KMS-11 (cell line): Measurements from ENCODE around the gene LCAT.

ENCODE experiments used
- H2AFZ ChIP-seq: fragments of 200-600 bp; sonication (generic); 2 replicates; pipeline ENCODE4 v1.6.1; 2016; ENCODE audit warnings: antibody characterized with exemption, mixed run types, low read depth
- H3K27ac ChIP-seq: fragments of 200-600 bp; sonication (generic); 2 replicates; pipeline ENCODE4 v1.6.1; 2016; ENCODE audit warnings: mild to moderate bottlenecking, mixed run types
- H3K27me3 ChIP-seq: fragments of 200-600 bp; sonication (generic); 2 replicates; pipeline ENCODE4 v1.6.1; 2017; ENCODE audit warnings: mild to moderate bottlenecking, low read depth, mixed run types, moderate library complexity; ENCODE audit not compliant: insufficient read depth
- H3K36me3 ChIP-seq: fragments of 200-600 bp; sonication (generic); 2 replicates; pipeline ENCODE4 v1.6.1; 2017; ENCODE audit warnings: mild to moderate bottlenecking, mixed run types; ENCODE audit not compliant: insufficient read depth
- H3K4me1 ChIP-seq: fragments of 200-600 bp; sonication (generic); 2 replicates; pipeline ENCODE4 v1.6.1; 2016; ENCODE audit warnings: mild to moderate bottlenecking, low read depth, mixed run types; ENCODE audit not compliant: poor library complexity, severe bottlenecking
- H3K4me2 ChIP-seq: fragments of 200-600 bp; sonication (generic); 2 replicates; pipeline ENCODE4 v1.7.0; 2016; ENCODE audit warnings: mild to moderate bottlenecking, mixed run types
- H3K4me3 ChIP-seq: fragments of 200-600 bp; sonication (generic); IDR thresholded peaks from 2 replicates; pipeline ENCODE4 v1.6.1; 2017; ENCODE audit warnings: low read depth, low read length, mixed read lengths; ENCODE audit not compliant: insufficient read depth
- H3K79me2 ChIP-seq: fragments of 200-600 bp; sonication (generic); 2 replicates; pipeline ENCODE4 v1.6.1; 2016; ENCODE audit warnings: low read depth, mixed run types; ENCODE audit not compliant: insufficient read depth
- H3K9ac ChIP-seq: fragments of 200-600 bp; sonication (generic); 2 replicates; pipeline ENCODE4 v1.6.1; 2016; ENCODE audit warnings: mild to moderate bottlenecking, mixed run types
- H4K20me1 ChIP-seq: fragments of 200-600 bp; sonication (generic); 2 replicates; pipeline ENCODE4 v1.6.1; 2016; ENCODE audit warnings: mild to moderate bottlenecking, mixed run types; ENCODE audit not compliant: insufficient read depth
- TF ChIP-seq, protein P1 (sequence below): fragments of 200-600 bp; sonication (generic); conservative IDR thresholded peaks from 2 replicates; pipeline ENCODE4 v1.6.1; 2017; ENCODE audit warnings: low read depth, mild to moderate bottlenecking, antibody characterized with exemption, low read length, moderate library complexity, mixed read lengths

The LCAT gene

DNA sequence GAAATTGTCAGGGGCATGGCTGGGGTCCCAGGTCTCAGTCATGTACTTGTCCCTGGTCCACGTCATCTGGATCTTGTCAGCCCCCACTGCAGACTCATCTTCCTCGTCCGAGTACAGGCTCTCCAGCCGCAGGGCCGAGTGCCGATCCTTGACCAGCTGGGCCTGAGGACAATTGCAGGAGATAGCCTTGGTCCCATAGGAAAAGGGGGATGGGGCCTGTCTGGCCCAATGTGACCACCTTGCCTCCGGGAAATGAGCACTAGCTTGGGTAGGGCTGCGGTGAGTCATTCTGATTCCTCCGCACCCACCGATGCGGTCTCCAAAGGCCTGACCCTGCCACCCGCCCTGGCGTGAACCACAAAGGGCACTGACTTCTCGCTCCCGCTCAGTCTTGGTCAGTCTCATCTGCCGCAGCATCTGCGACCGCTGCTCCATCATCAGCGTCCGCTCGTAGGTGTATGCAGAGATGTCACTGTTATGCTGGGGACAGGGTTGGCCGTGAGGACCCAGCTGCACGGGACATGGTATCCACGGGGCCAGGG is 1.5 kb upstream of the LCAT start:
- H3K4me1 ChIP-seq: no peaks in the 10 kb centered on the region
- H4K20me1 ChIP-seq: no peaks in the 10 kb centered on the region
- no peak overlapping the region for H3K9ac ChIP-seq
- no peak overlapping the region for H3K27ac ChIP-seq
- no peaks in the 10 kb centered on the region for H3K27me3 ChIP-seq
- TF ChIP-seq, protein P1, sequence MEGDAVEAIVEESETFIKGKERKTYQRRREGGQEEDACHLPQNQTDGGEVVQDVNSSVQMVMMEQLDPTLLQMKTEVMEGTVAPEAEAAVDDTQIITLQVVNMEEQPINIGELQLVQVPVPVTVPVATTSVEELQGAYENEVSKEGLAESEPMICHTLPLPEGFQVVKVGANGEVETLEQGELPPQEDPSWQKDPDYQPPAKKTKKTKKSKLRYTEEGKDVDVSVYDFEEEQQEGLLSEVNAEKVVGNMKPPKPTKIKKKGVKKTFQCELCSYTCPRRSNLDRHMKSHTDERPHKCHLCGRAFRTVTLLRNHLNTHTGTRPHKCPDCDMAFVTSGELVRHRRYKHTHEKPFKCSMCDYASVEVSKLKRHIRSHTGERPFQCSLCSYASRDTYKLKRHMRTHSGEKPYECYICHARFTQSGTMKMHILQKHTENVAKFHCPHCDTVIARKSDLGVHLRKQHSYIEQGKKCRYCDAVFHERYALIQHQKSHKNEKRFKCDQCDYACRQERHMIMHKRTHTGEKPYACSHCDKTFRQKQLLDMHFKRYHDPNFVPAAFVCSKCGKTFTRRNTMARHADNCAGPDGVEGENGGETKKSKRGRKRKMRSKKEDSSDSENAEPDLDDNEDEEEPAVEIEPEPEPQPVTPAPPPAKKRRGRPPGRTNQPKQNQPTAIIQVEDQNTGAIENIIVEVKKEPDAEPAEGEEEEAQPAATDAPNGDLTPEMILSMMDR: no peak
- no peaks in the 10 kb centered on the region for H3K79me2 ChIP-seq
- H3K36me3 ChIP-seq: no peaks in the 10 kb centered on the region
- no peak overlapping the region for H2AFZ ChIP-seq
- no peak overlapping the region for H3K4me2 ChIP-seq
- no peak overlapping the region for H3K4me3 ChIP-seq

DNA sequence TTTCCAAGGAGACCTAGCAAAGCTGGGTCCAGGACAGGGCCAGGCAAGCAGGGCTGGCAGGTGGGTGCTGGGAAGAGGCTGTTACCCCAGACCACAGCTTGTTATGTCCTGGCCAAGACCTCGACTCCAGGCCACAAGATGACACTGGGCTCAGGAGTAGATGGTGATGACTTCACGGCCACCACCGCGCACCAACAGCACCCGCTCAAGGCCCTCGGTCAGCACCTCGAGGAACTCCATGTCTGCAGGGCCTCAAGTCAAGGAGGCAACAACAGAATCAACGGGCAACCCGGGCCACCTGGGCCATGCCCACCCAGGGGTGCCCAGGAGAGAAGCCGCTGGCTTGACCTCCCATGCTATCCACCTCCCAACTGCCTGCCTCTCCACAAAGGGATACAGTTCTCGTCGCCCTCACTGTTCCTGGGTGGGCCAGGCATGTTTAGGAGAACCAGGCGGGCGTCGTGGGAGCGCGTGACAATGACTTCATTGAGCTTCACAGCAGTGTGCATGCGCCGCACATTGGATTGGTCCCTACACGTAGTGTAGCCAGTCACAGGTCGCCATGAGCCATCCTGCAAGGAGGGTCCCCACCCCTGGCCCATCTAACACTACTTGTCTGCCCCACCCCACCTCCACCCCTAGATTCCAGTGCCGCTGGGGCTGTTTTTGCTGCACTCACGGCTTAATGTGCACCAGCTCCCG is 921 bp upstream of the LCAT start:
- no peaks in the 10 kb centered on the region for H3K27me3 ChIP-seq
- no peaks in the 10 kb centered on the region for H4K20me1 ChIP-seq
- TF ChIP-seq, protein P1: no peak
- no peak overlapping the region for H3K4me2 ChIP-seq
- no peak overlapping the region for H3K4me3 ChIP-seq
- H3K79me2 ChIP-seq: no peaks in the 10 kb centered on the region
- H2AFZ ChIP-seq: no peak overlapping the region
- no peak overlapping the region for H3K27ac ChIP-seq
- no peaks in the 10 kb centered on the region for H3K36me3 ChIP-seq
- no peak overlapping the region for H3K9ac ChIP-seq
- H3K4me1 ChIP-seq: no peaks in the 10 kb centered on the region

DNA sequence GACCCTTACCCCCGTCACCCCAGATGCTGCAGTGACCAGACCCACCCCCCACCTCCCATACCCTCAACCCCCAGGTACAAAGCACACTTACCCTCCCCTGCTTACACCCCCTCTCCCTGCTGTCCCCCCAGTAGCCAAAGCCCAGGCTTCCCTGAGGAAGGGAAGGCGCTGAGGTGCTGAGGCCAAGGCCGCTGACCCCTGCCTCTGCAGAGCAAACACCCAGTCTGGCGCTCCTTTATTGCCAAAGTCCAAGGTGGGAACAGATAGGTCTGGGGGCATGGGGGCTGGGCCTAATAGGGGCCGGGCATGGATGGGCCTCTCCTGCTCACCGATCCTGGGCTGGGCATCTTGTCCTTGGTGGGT is 683 bp downstream of the LCAT start:
- H3K36me3 ChIP-seq: no peaks in the 10 kb centered on the region
- H3K79me2 ChIP-seq: no peaks in the 10 kb centered on the region
- H3K27ac ChIP-seq: no peak overlapping the region
- no peak overlapping the region for H3K4me3 ChIP-seq
- H2AFZ ChIP-seq: no peak overlapping the region
- no peak overlapping the region for H3K4me2 ChIP-seq
- no peaks in the 10 kb centered on the region for H3K4me1 ChIP-seq
- H3K9ac ChIP-seq: no peak overlapping the region
- no peaks in the 10 kb centered on the region for H4K20me1 ChIP-seq
- TF ChIP-seq, protein P1: no peak
- H3K27me3 ChIP-seq: no peaks in the 10 kb centered on the region

DNA sequence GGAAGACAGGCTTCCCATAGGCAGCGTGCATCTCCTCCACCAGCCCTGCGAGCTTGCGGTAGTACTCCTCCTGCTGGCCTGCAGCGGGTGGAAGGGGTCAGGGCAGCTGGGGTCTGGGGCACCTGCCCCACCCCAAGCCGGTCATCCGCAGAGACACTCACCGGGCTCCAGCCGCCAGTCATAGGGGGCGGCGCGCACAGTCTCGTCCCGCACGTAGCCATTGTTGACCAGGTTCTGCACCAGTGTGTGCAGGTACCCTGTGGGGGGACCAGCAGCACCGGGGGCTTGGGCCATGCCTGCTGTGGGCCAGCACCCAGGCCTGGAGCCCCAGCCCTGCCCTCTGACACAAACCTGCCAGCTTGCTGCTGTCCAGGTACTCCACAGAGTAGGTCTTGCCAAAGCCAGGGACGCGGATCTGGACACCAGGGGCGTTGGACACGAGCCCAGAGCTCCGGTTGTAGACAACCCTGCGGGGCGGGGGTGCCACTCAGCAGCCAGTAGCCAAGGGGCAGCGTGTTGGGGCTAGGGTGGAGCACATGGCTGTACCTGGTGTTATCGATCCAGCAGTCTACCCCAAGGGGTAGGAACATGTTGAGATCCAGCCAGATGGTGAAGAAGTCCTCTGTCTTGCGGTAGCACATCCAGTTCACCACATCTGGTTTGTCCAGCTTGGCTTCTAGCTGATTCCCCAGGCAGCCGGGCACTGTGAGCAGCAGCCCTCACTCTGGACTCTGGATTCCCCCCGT is 1.2 kb downstream of the LCAT start:
- H3K36me3 ChIP-seq: no peaks in the 10 kb centered on the region
- peaks cover under 1% of the 10 kb centered on the region for H3K4me1 ChIP-seq
- no peak overlapping the region for H2AFZ ChIP-seq
- no peak overlapping the region for H3K4me2 ChIP-seq
- H3K79me2 ChIP-seq: no peaks in the 10 kb centered on the region
- no peaks in the 10 kb centered on the region for H3K27me3 ChIP-seq
- H3K4me3 ChIP-seq: no peak overlapping the region
- TF ChIP-seq, protein P1: no peak
- H3K27ac ChIP-seq: no peak overlapping the region
- H3K9ac ChIP-seq: no peak overlapping the region
- no peaks in the 10 kb centered on the region for H4K20me1 ChIP-seq
